ENCODE results near the gene HTR3B.

The HTR3B gene

GRCh38 chr11:113994077-113994954 is 89.7 kb downstream of the HTR3B start:
- no peak for DNase-seq (ENCODE audit: low read depth)
- peak; percentile 73 for TF ChIP-seq CTCF (IDR thresholded peaks at IDR 0.05; ENCODE audit: control insufficient read depth, extremely low read depth, insufficient read depth)
- H3K4me3 ChIP-seq (ENCODE audit: low read depth, low read length) = no peak overlapping the region

Data from LNCaP clone FGC (cell line).